Transverse colon (tissue), 4 donors: ENCODE results near the gene MAN1B1. TPM values are rescaled to one million over a fixed set of nuclear protein-coding genes. Genes with fewer than 3 reads are reported as not detected.
A peak's percentile ranks its signal among the peaks of the same experiment; 100 is the strongest.

Source experiments
- DNase-seq: peaks from one replicate; pipeline ENCODE4 v3.0.0-alpha.2; 2019
- H3K27ac ChIP-seq, 4 donors: fragments of 200-600 bp; sonication (generic); 2 replicates each; pipeline ENCODE4 v1.5.1; 2016 to 2018; ENCODE audit warnings: inconsistent platforms in 4 of 4
- H3K27me3 ChIP-seq: fragments of 200-600 bp; sonication (generic); 2 replicates; pipeline ENCODE4 v1.5.1; 2017; ENCODE audit warnings: inconsistent platforms
- H3K36me3 ChIP-seq, 4 donors: fragments of 200-600 bp; sonication (generic); 2 replicates each; pipeline ENCODE4 v1.5.1; 2017 to 2019; ENCODE audit warnings: inconsistent platforms in 4 of 4
- H3K4me1 ChIP-seq, 4 donors: fragments of 200-600 bp; sonication (generic); 2 replicates each; pipeline ENCODE4 v1.5.1; 2017 to 2020; ENCODE audit warnings: inconsistent platforms in 4 of 4
- H3K4me3 ChIP-seq, 4 donors: fragments of 200-600 bp; sonication (generic); 1 replicate in 1 of 4; 2 replicates in 3 of 4; pipeline versions ENCODE4 v1.5.1 to v1.6.1; 2017 to 2019; ENCODE audit warnings: inconsistent platforms in 4 of 4
- H3K9me3 ChIP-seq, 2 donors: fragments of 200-600 bp; sonication (generic); 2 replicates each; pipeline ENCODE4 v1.5.1; 2017 to 2019; ENCODE audit warnings: inconsistent platforms in 2 of 2
- CTCF ChIP-seq, 5 experiments: fragments of 200-600 bp in 3 of 5; fragments of 450-650 bp in 2 of 5; sonication (generic) in 3 of 5; IDR thresholded peaks; 1 replicate in 2 of 5; 2 replicates in 3 of 5; pipeline ENCODE4 v1.5.1; 2016 to 2017; ENCODE audit warnings: antibody characterized with exemption in 5 of 5, inconsistent platforms in 3 of 5, mild to moderate bottlenecking in 2 of 5, moderate library complexity in 1 of 5
- EP300 ChIP-seq: sonication (generic); formaldehyde crosslinking; IDR thresholded peaks from one replicate; pipeline ENCODE4 v1.6.1; 2017; ENCODE audit warnings: antibody characterized with exemption, low read depth
- POLR2A ChIP-seq: fragments of 450-650 bp; IDR thresholded peaks from one replicate; pipeline ENCODE4 v1.6.1; 2016; ENCODE audit warnings: antibody characterized with exemption, mild to moderate bottlenecking, moderate library complexity
- POLR2AphosphoS5 ChIP-seq, 3 donors: sonication (generic); formaldehyde crosslinking; IDR thresholded peaks; one replicate each; pipeline ENCODE4 v1.6.1; 2016; ENCODE audit warnings: antibody characterized with exemption in 3 of 3
- WGBS, 2 donors: methylation state at CpG; one replicate each; pipeline ENCODE4 v1.1.5; 2018; ENCODE audit warnings: low coverage in 1 of 2; 5-methylcytosine and 5-hydroxymethylcytosine counted together
- in situ Hi-C, 4 donors: fragments of 200-750 bp; cut with MboI; loops; one replicate each; pipeline versions ENCODE4 v1.15.0 to v1.15.1; 2017; ENCODE audit warnings: low sequenced_read_pairs in 3 of 4, low pct_ligation_motif_present in 1 of 4, low pct_unique_long_range_greater_than_20kb in 1 of 4
- intact Hi-C: fragments of 100-400 bp; cut with DNase I; formaldehyde crosslinking; loops from one replicate; pipeline ENCODE4 v1.15.1; 2023; ENCODE audit warnings: low total_unique reads
- total RNA-seq, 4 donors: library from RNA; depleted of rRNA; stranded (reverse); fragments of >200 nt; gene quantifications; one replicate each; pipeline ENCODE4 v1.1.0, GENCODE V29; 2016

The MAN1B1 gene
- 100 to 1,000 TPM in 1 of 4 donors, 10 to 100 TPM in 3; 56.5 to 106 (median 70.0) TPM for total RNA-seq

- H3K4me3 ChIP-seq = peak within 1 kb of the TSS; percentile 49 to 88 (median 76)
- no peaks in the 10 kb centered on the region for H3K27me3 ChIP-seq
- H3K36me3 ChIP-seq = no peaks in the 10 kb centered on the region
- peak; percentile 100 for DNase-seq
- peaks cover 13 to 33% (median 22%) of the 10 kb centered on the region in 4 donors for H3K4me1 ChIP-seq
- H3K9me3 ChIP-seq = no peaks in the 10 kb centered on the region
- peak in 1 of 5 experiments; percentile 16 for TF ChIP-seq CTCF (IDR thresholded peaks at IDR 0.05)
- peak; percentile 91 for TF ChIP-seq POLR2A
- TF ChIP-seq EP300 = no peak
- TF ChIP-seq POLR2AphosphoS5 (IDR thresholded peaks at IDR 0.05) = peak; percentile 84 to 91 (median 86)
- peak within 1 kb of the TSS; percentile 94 to 99 (median 94) for H3K27ac ChIP-seq
- intact Hi-C loops = no loop called here
- in situ Hi-C loops = no loop called here
- WGBS, 2 donors = 0% methylated on average over 70 of the region's 101 CpGs; no CpG with 5 or more reads in 1 of the 2 donors
These were observed at the start of gene MAN1B1 for GRCh38 chr9:137086531-137087408. Gene MAN1B1, plus strand, starts transcription at chr9:137086985. Its CDS starts 15 bp downstream, at chr9:137087000.

GRCh38 chr9:137037035-137037434 lies 49.8 kb upstream of the MAN1B1 start:
- no peaks in the 10 kb centered on the region for H3K27me3 ChIP-seq
- intact Hi-C loops = no loop called here
- in situ Hi-C loops = loop anchor here in 3 of 4 donors (10.0 to 25.0 kb wide), 2 partner anchors 250 to 252 kb away; partner anchors contain the start of genes CCDC183 (in 2 of the 3) and TMEM141 (in 2 of the 3)

GRCh38 chr9:137037483-137037882 lies 49.3 kb upstream of the MAN1B1 start:
- 80 to 85% methylated on average over 5 to 10 of the region's 10 CpGs for WGBS, 2 donors
- Histone ChIP-seq H3K9me3 (no peaks in the 10 kb centered on the region), H3K27me3 (no peaks in the 10 kb centered on the region), H3K36me3 (no peaks in the 10 kb centered on the region), H3K27ac (no peak overlapping the region), H3K4me1 (peaks cover 7 to 14% (median 12%) of the 10 kb centered on the region in 4 donors), H3K4me3 (no peak overlapping the region)
- TF ChIP-seq POLR2AphosphoS5 (IDR thresholded peaks at IDR 0.05) = no peak
- no peak for TF ChIP-seq CTCF (IDR thresholded peaks at IDR 0.05)
- no peak for TF ChIP-seq POLR2A
- TF ChIP-seq EP300 = no peak
- no peak for DNase-seq
- intact Hi-C loops (no loop called here), in situ Hi-C loops (loop anchor here in 3 of 4 donors (10.0 to 25.0 kb wide), 2 partner anchors 250 to 253 kb away; partner anchors contain the start of genes CCDC183 (in 2 of the 3) and TMEM141 (in 2 of the 3))

More at GRCh38 chr9:137037035-137037434, 49.8 kb upstream of the MAN1B1 start:
- Histone ChIP-seq H3K9me3 (no peaks in the 10 kb centered on the region), H3K36me3 (no peaks in the 10 kb centered on the region), H3K4me3 (no peak overlapping the region), H3K27ac (no peak overlapping the region), H3K4me1 (peaks cover 7 to 17% (median 12%) of the 10 kb centered on the region in 4 donors)
- TF ChIP-seq CTCF (IDR thresholded peaks at IDR 0.05) = no peak
- no peak for TF ChIP-seq EP300
- no peak for TF ChIP-seq POLR2AphosphoS5 (IDR thresholded peaks at IDR 0.05)
- no peak for TF ChIP-seq POLR2A
- 62% methylated on average over 12 of the region's 13 CpGs; no CpG with 5 or more reads in 1 of the 2 donors for WGBS, 2 donors
- DNase-seq = no peak

GRCh38 chr9:137038916-137039315 lies 47.9 kb upstream of the MAN1B1 start:
- Histone ChIP-seq H3K27ac (no peak overlapping the region), H3K36me3 (no peaks in the 10 kb centered on the region), H3K4me3 (no peak overlapping the region), H3K9me3 (no peaks in the 10 kb centered on the region), H3K27me3 (peaks cover 6% of the 10 kb centered on the region), H3K4me1 (peaks cover 10 to 21% (median 16%) of the 10 kb centered on the region in 4 donors)
- in situ Hi-C loops = loop anchor here in 3 of 4 donors (10.0 to 25.0 kb wide), 2 partner anchors 252 to 254 kb away; partner anchors contain the start of genes CCDC183 (in 2 of the 3) and TMEM141 (in 2 of the 3)
- no peak for DNase-seq
- intact Hi-C loops = no loop called here
- 60 to 85% methylated on average over 2 to 9 of the region's 9 CpGs for WGBS, 2 donors
- TF ChIP-seq CTCF (IDR thresholded peaks at IDR 0.05) (no peak), POLR2A (no peak), POLR2AphosphoS5 (IDR thresholded peaks at IDR 0.05) (no peak), EP300 (no peak)
